PC-9 (cell line): Measurements from ENCODE around the gene CDC25A. TPM values are rescaled to one million over a fixed set of nuclear protein-coding genes. Genes with fewer than 3 reads are reported as not detected.

ENCODE experiments used
- BruUV-seq: library from RNA; stranded (reverse); fragments of 400-500 nt; replicated peaks from 2 replicates; lab custom pipeline; 2021; lab: Mats Ljungman, UMichigan
- CTCF ChIA-PET: fragments of 300-600 bp; sonication (Branson Sonifier 250); formaldehyde crosslinking; loops from one replicate; lab custom pipeline; 2022; ENCODE audit warnings: antibody characterized with exemption; lab: Charles Lee
- POLR2A ChIA-PET: fragments of 300-600 bp; sonication (Branson Sonifier 250); formaldehyde crosslinking; loops from one replicate; lab custom pipeline; 2022; ENCODE audit warnings: antibody characterized with exemption; ENCODE audit not compliant: unreplicated experiment; lab: Charles Lee
- DNase-seq, 2 experiments: peaks; one replicate each; pipeline versions ENCODE4 v3.0.0 to v3.0.0-alpha.2; 2015 to 2022; ENCODE audit warnings: mixed read lengths in 1 of 2
- H2AFZ ChIP-seq: fragments of 200-600 bp; sonication (generic); 2 replicates; pipeline ENCODE4 v1.8.1; 2017; ENCODE audit warnings: antibody characterized with exemption
- H3F3A ChIP-seq: fragments of 200-600 bp; sonication (generic); 2 replicates; pipeline ENCODE4 v1.8.1; 2017; ENCODE audit warnings: antibody characterized with exemption, mild to moderate bottlenecking, low read depth; ENCODE audit not compliant: insufficient read depth
- H3K27ac ChIP-seq: fragments of 200-600 bp; sonication (generic); 2 replicates; pipeline ENCODE4 v1.6.1; 2016; ENCODE audit warnings: mixed run types
- H3K27me3 ChIP-seq: fragments of 200-600 bp; sonication (generic); 2 replicates; pipeline ENCODE4 v1.6.1; 2016; ENCODE audit warnings: low read depth, mixed run types; ENCODE audit not compliant: insufficient read depth
- H3K36me3 ChIP-seq: fragments of 200-600 bp; sonication (generic); 2 replicates; pipeline ENCODE4 v1.6.1; 2016; ENCODE audit warnings: low read depth, mixed run types
- H3K4me1 ChIP-seq: fragments of 200-600 bp; sonication (generic); replicated peaks from 2 replicates; pipeline ENCODE4 v1.6.1; 2016; ENCODE audit warnings: mixed run types; ENCODE audit not compliant: insufficient read depth
- H3K4me2 ChIP-seq: fragments of 200-600 bp; sonication (generic); 2 replicates; pipeline ENCODE4 v1.6.1; 2017; ENCODE audit warnings: mixed run types
- H3K4me3 ChIP-seq: fragments of 200-600 bp; sonication (generic); 2 replicates; pipeline ENCODE4 v1.6.1; 2016; ENCODE audit warnings: mixed run types
- H3K79me2 ChIP-seq: fragments of 200-600 bp; sonication (generic); 2 replicates; pipeline ENCODE4 v1.6.1; 2017; ENCODE audit warnings: low read depth, mixed run types
- H3K9me2 ChIP-seq: fragments of 200-600 bp; sonication (generic); 2 replicates; pipeline ENCODE4 v1.8.1; 2017; ENCODE audit warnings: mild to moderate bottlenecking; ENCODE audit not compliant: insufficient read depth
- H3K9me3 ChIP-seq: fragments of 200-600 bp; sonication (generic); 2 replicates; pipeline ENCODE4 v1.8.1; 2016; ENCODE audit warnings: low read depth; ENCODE audit not compliant: insufficient read depth
- H4K20me1 ChIP-seq: fragments of 200-600 bp; sonication (generic); 2 replicates; pipeline ENCODE4 v1.8.1; 2017; ENCODE audit not compliant: insufficient read depth
- CTCF ChIP-seq: fragments of 200-600 bp; sonication (generic); conservative IDR thresholded peaks from 2 replicates; pipeline ENCODE4 v1.6.1; 2017; ENCODE audit warnings: mixed run types, antibody characterized with exemption, mild to moderate bottlenecking, moderate library complexity
- EZH2 ChIP-seq: fragments of 200-600 bp; sonication (generic); IDR thresholded peaks from 2 replicates; pipeline ENCODE4 v1.8.0; 2017; ENCODE audit warnings: antibody characterized with exemption, low read depth
- intact Hi-C: fragments of 100-400 bp; cut with micrococcal nuclease; formaldehyde crosslinking; loops from one replicate; pipeline ENCODE4 v1.10.0; 2022; ENCODE audit not compliant: unreplicated experiment
- total RNA-seq: library from RNA; stranded (reverse); gene quantifications from 2 replicates; pipeline ENCODE4 v1.2.3, GENCODE V29; 2021

CDC25A gene
- total RNA-seq, 1 experiment from 2014 or later: 9.7 TPM

- Histone ChIP-seq H3K9me3 (no peaks in the 10 kb centered on the region), H3K27me3 (no peaks in the 10 kb centered on the region), H3K4me2 (no peak overlapping the region; the same call in 1 of the 2 replicates), H2AFZ (no peak overlapping the region), H3K4me1 (peaks cover 10% of the 10 kb centered on the region; the same call in 1 of the 2 replicates), H3F3A (peaks cover 3% of the 10 kb centered on the region; the same call in 1 of the 2 replicates), H4K20me1 (no peaks in the 10 kb centered on the region), H3K36me3 (0 out of 2 replicates have a peak, but pooled peaks cover 5% of the 10 kb centered on the region), H3K9me2 (no peaks in the 10 kb centered on the region), H3K4me3 (no peak overlapping the region), H3K79me2 (peaks cover 23% of the 10 kb centered on the region), H3K27ac (no peak overlapping the region)
- DNase-seq: no peak
- TF ChIP-seq EZH2 (no peak), CTCF (no peak)
- no TSS peak for BruUV-seq
- intact Hi-C loops: loop anchor here (2.0 kb wide), 1 partner anchor 51 kb away; the partner anchor contains the start of gene ZNF589
- POLR2A ChIA-PET: interaction anchor here (0.6 kb wide), 1 partner anchor 335 kb away, joined by 5 read pairs; no protein-coding TSS in a partner anchor
- CTCF ChIA-PET: no interaction called here
Observed at GRCh38 chr3:48189321-48189720, 1.1 kb upstream of the CDC25A start.

GRCh38 chr3:48187579-48188265 is 495 bp downstream of the CDC25A start:
- Histone ChIP-seq H3F3A (peaks cover 3% of the 10 kb centered on the region; the same call in 1 of the 2 replicates), H3K79me2 (peaks cover 23% of the 10 kb centered on the region), H3K27ac (no peak overlapping the region), H3K4me3 (peak overlapping the region; percentile 87), H2AFZ (peak overlapping the region; percentile 99), H3K27me3 (no peaks in the 10 kb centered on the region), H3K4me2 (peak overlapping the region; percentile 83), H3K9me2 (no peaks in the 10 kb centered on the region), H3K4me1 (peaks cover 10% of the 10 kb centered on the region; the same call in 1 of the 2 replicates), H3K36me3 (0 out of 2 replicates have a peak, but pooled peaks cover 5% of the 10 kb centered on the region), H3K9me3 (no peaks in the 10 kb centered on the region), H4K20me1 (no peaks in the 10 kb centered on the region)
- intact Hi-C loops: loop anchor here (2.0 kb wide), 1 partner anchor 53 kb away; the partner anchor contains the start of gene ZNF589
- TF ChIP-seq CTCF (no peak), EZH2 (no peak)
- peak in 1 of 2 experiments; percentile 13 for DNase-seq
- no TSS peak for BruUV-seq
- POLR2A ChIA-PET: interaction anchor here (0.5 to 1.2 kb wide), 9 partner anchors 99 to 1616 kb away, joined by 3 to 4 read pairs (median 3); partner anchors contain the start of genes INKA1 and QRICH1
- CTCF ChIA-PET: interaction anchor here (1.2 kb wide), 1 partner anchor 248 kb away, joined by 5 read pairs; no protein-coding TSS in a partner anchor

- peaks cover 23% of the 10 kb centered on the region for H3K79me2 ChIP-seq
- H3K4me2 ChIP-seq: peak overlapping the region; percentile 83
- DNase-seq: no peak
- ChIA-PET POLR2A (interaction anchor here (0.5 to 0.7 kb wide), 3 partner anchors 236 to 249 kb away, joined by 3 to 5 read pairs (median 3); no protein-coding TSS in a partner anchor), CTCF (no interaction called here)
- H2AFZ ChIP-seq: peak overlapping the region; percentile 99
- no peaks in the 10 kb centered on the region for H3K9me2 ChIP-seq
- no peaks in the 10 kb centered on the region for H3K9me3 ChIP-seq
- no peaks in the 10 kb centered on the region for H3K27me3 ChIP-seq
- intact Hi-C loops: no loop called here
- H3K27ac ChIP-seq: no peak overlapping the region
- H3K36me3 ChIP-seq: 0 out of 2 replicates have a peak, but pooled peaks cover 7% of the 10 kb centered on the region
- peaks cover 10% of the 10 kb centered on the region; the same call in 1 of the 2 replicates for H3K4me1 ChIP-seq
- TF ChIP-seq CTCF (no peak), EZH2 (no peak)
- peaks cover 3% of the 10 kb centered on the region; the same call in 1 of the 2 replicates for H3F3A ChIP-seq
- H3K4me3 ChIP-seq: peak overlapping the region; percentile 87
- no TSS peak for BruUV-seq
- no peaks in the 10 kb centered on the region for H4K20me1 ChIP-seq
Observed at GRCh38 chr3:48187301-48187578, 977 bp downstream of the CDC25A start.
